CMK (cell line): Measurements from ENCODE around the gene FER1L5.

Experiments used
- DNase-seq: peaks from one replicate; pipeline ENCODE4 v3.0.0-alpha.2; 2010; ENCODE audit warnings: low read depth

The FER1L5 gene

GRCh38 chr2:96642564-96643360, at the start of gene FER1L5:
Gene FER1L5, plus strand, starts transcription at chr2:96642764. Its CDS starts 73 bp downstream, at chr2:96642837.
- DNase-seq: no peak

GRCh38 chr2:96594282-96594681, 48.3 kb upstream of the FER1L5 start:
- DNase-seq: no peak

GRCh38 chr2:96594691-96595152, 47.8 kb upstream of the FER1L5 start:
- DNase-seq: no peak

- DNase-seq: no peak
These were observed 46.0 kb upstream of the FER1L5 start for GRCh38 chr2:96596596-96596995.

GRCh38 chr2:96599941-96600340, 42.6 kb upstream of the FER1L5 start:
- DNase-seq: no peak

- peak; percentile 26 for DNase-seq
These were observed 40.9 kb upstream of the FER1L5 start for GRCh38 chr2:96601382-96602292.

- no peak for DNase-seq
These were observed 40.2 kb upstream of the FER1L5 start for GRCh38 chr2:96602330-96602823.

- no peak for DNase-seq
These were observed 38.5 kb upstream of the FER1L5 start for GRCh38 chr2:96604104-96604503.

GRCh38 chr2:96608469-96609455, 33.8 kb upstream of the FER1L5 start:
- no peak for DNase-seq

GRCh38 chr2:96616128-96616527, 26.4 kb upstream of the FER1L5 start:
- DNase-seq: no peak

GRCh38 chr2:96616535-96616934, 26.0 kb upstream of the FER1L5 start:
- no peak for DNase-seq

- no peak for DNase-seq
These were observed 25.6 kb upstream of the FER1L5 start for GRCh38 chr2:96617012-96617411.

GRCh38 chr2:96618596-96619283, 23.8 kb upstream of the FER1L5 start:
- DNase-seq: no peak

- DNase-seq: no peak
These were observed 20.0 kb upstream of the FER1L5 start for GRCh38 chr2:96622544-96622943.

GRCh38 chr2:96623116-96623515, 19.4 kb upstream of the FER1L5 start:
- no peak for DNase-seq

- DNase-seq: no peak
These were observed 16.7 kb upstream of the FER1L5 start for GRCh38 chr2:96625571-96626552.

GRCh38 chr2:96626553-96626942, 16.0 kb upstream of the FER1L5 start:
- DNase-seq: no peak

- no peak for DNase-seq
These were observed 10.6 kb upstream of the FER1L5 start for GRCh38 chr2:96631804-96632435.

- no peak for DNase-seq
These were observed 8.9 kb upstream of the FER1L5 start for GRCh38 chr2:96633641-96634040.
